Thyroid gland (tissue), 4 donors: ENCODE data around the gene CHRND.

Source experiments
- CTCF ChIP-seq, 6 experiments: fragments of 200-600 bp in 3 of 6; fragments of 450-650 bp in 3 of 6; sonication (generic) in 3 of 6; IDR thresholded peaks; one replicate each; pipeline ENCODE4 v1.5.1; 2016 to 2019; ENCODE audit warnings: antibody characterized with exemption in 6 of 6, mild to moderate bottlenecking in 2 of 6, inconsistent platforms in 1 of 6, moderate library complexity in 1 of 6
- POLR2A ChIP-seq, 2 donors: fragments of 450-650 bp; IDR thresholded peaks; one replicate each; pipeline ENCODE4 v1.6.1; 2017; ENCODE audit warnings: antibody characterized with exemption in 2 of 2, mild to moderate bottlenecking in 2 of 2, moderate library complexity in 1 of 2

- TF ChIP-seq CTCF (IDR thresholded peaks at IDR 0.05) (no peak), POLR2A (IDR thresholded peaks at IDR 0.05) (no peak)
Measured at GRCh38 chr2:232581725-232582124, 55.8 kb downstream of the CHRND start.
